Vagina (tissue), 2 donors: ENCODE data around the gene KANK4.

ENCODE experiments used
- CTCF ChIP-seq, 3 experiments: fragments of 450-650 bp in 2 of 3; fragments of 200-600 bp in 1 of 3; sonication (generic) in 1 of 3; IDR thresholded peaks; one replicate each; pipeline ENCODE4 v1.5.1; 2017 to 2019; ENCODE audit warnings: antibody characterized with exemption in 3 of 3, mild to moderate bottlenecking in 2 of 3, moderate library complexity in 2 of 3
- POLR2A ChIP-seq, 2 donors: fragments of 450-650 bp; IDR thresholded peaks; one replicate each; pipeline ENCODE4 v1.6.1; 2017; ENCODE audit warnings: antibody characterized with exemption in 2 of 2, mild to moderate bottlenecking in 2 of 2, moderate library complexity in 2 of 2
- POLR2AphosphoS5 ChIP-seq, 2 donors: sonication (generic); formaldehyde crosslinking; IDR thresholded peaks; one replicate each; pipeline ENCODE4 v1.9.0; 2017; ENCODE audit warnings: antibody characterized with exemption in 2 of 2, mild to moderate bottlenecking in 2 of 2, low read depth in 1 of 2; ENCODE audit not compliant: insufficient read depth in 1 of 2

- TF ChIP-seq CTCF (IDR thresholded peaks at IDR 0.05) (no peak), POLR2AphosphoS5 (IDR thresholded peaks at IDR 0.05; ENCODE audit: insufficient read depth in 1 of 2, low read depth in 1 of 2) (no peak), POLR2A (IDR thresholded peaks at IDR 0.05) (no peak)
Observed at GRCh38 chr1:62294261-62294660, 25.0 kb downstream of the KANK4 start.
